ENCODE results near the gene TSSK1B. TPM values are rescaled to one million over a fixed set of nuclear protein-coding genes. Genes with fewer than 3 reads are reported as not detected.
"Not testable (repeated sequence)": the region's sequence is repeated elsewhere in the genome, so short reads cannot be mapped to it uniquely, and the experiment has no call there.

TSSK1B gene
- total RNA-seq, 1 experiment from 2014 or later = 0.33 TPM

- Histone ChIP-seq H3K79me2 (ENCODE audit: low read length) (no peaks in the 10 kb centered on the region), H3K9ac (ENCODE audit: low read length) (no peak overlapping the region), H3K4me3 (ENCODE audit: low read length) (no peak overlapping the region), H3F3A (ENCODE audit: low read length, unreplicated experiment) (no peaks in the 10 kb centered on the region), H2AFZ (ENCODE audit: low read length) (no peak overlapping the region), H3K36me3 (ENCODE audit: low read depth, low read length) (no peaks in the 10 kb centered on the region), H3K27ac (ENCODE audit: low read length) (no peak overlapping the region), H4K20me1 (ENCODE audit: low read length) (no peaks in the 10 kb centered on the region), H3K27me3 (ENCODE audit: low read length) (0 out of 2 replicates have a peak, but pooled peaks cover 11% of the 10 kb centered on the region), H3K9me2 (replicated peaks; ENCODE audit: low read length) (no peaks in the 10 kb centered on the region), H3K4me1 (ENCODE audit: insufficient read depth, low read length) (no peaks in the 10 kb centered on the region), H3K4me2 (ENCODE audit: low read length) (no peak overlapping the region), H3K9me3 (ENCODE audit: low read length) (no peaks in the 10 kb centered on the region)
- no peak for ATAC-seq
- no peak for TF ChIP-seq EZH2 (IDR thresholded peaks at IDR 0.05; ENCODE audit: low read length, unreplicated experiment)
- no peak for TF ChIP-seq CTCF (conservative IDR thresholded peaks at IDR 0.05; ENCODE audit: low read depth, low read length)
- TF ChIP-seq EZH2phosphoT487 (IDR thresholded peaks at IDR 0.05; ENCODE audit: borderline replicate concordance, low read length) = no peak
- intact Hi-C loops (cut with micrococcal nuclease) = no loop called here
- DNase-seq = no peak
- ChIA-PET CTCF (no interaction called here), POLR2A (ENCODE audit: unreplicated experiment) (no interaction called here)
- BruUV-seq (replicated peaks) = no TSS peak
Measured at GRCh38 chr5:113404269-113404668, 30.5 kb downstream of the TSSK1B start.

- H3K27me3 ChIP-seq (ENCODE audit: low read length); DNase-seq; CTCF ChIA-PET; H3K4me2 ChIP-seq (ENCODE audit: low read length); H3K9me2 ChIP-seq (replicated peaks; ENCODE audit: low read length); H3K79me2 ChIP-seq (ENCODE audit: low read length); POLR2A ChIA-PET (ENCODE audit: unreplicated experiment); H3F3A ChIP-seq (ENCODE audit: low read length, unreplicated experiment); H3K36me3 ChIP-seq (ENCODE audit: low read depth, low read length); ATAC-seq; H3K9me3 ChIP-seq (ENCODE audit: low read length); H3K4me1 ChIP-seq (ENCODE audit: insufficient read depth, low read length); H4K20me1 ChIP-seq (ENCODE audit: low read length); BruUV-seq (replicated peaks); H3K4me3 ChIP-seq (ENCODE audit: low read length); intact Hi-C loops (cut with micrococcal nuclease); H3K27ac ChIP-seq (ENCODE audit: low read length); H2AFZ ChIP-seq (ENCODE audit: low read length); H3K9ac ChIP-seq (ENCODE audit: low read length): not testable (repeated sequence)
Measured at GRCh38 chr5:113397986-113398385, 36.8 kb downstream of the TSSK1B start.

- Histone ChIP-seq H3K27me3 (ENCODE audit: low read length) (no peaks in the 10 kb centered on the region), H3K27ac (ENCODE audit: low read length) (no peak overlapping the region), H3K9ac (ENCODE audit: low read length) (no peak overlapping the region), H3K4me1 (ENCODE audit: insufficient read depth, low read length) (no peaks in the 10 kb centered on the region), H3F3A (ENCODE audit: low read length, unreplicated experiment) (no peaks in the 10 kb centered on the region), H3K36me3 (ENCODE audit: low read depth, low read length) (no peaks in the 10 kb centered on the region), H3K9me2 (replicated peaks; ENCODE audit: low read length) (no peaks in the 10 kb centered on the region), H4K20me1 (ENCODE audit: low read length) (no peaks in the 10 kb centered on the region), H3K9me3 (ENCODE audit: low read length) (no peaks in the 10 kb centered on the region), H2AFZ (ENCODE audit: low read length) (no peak overlapping the region), H3K4me2 (ENCODE audit: low read length) (no peak overlapping the region), H3K4me3 (ENCODE audit: low read length) (no peak overlapping the region), H3K79me2 (ENCODE audit: low read length) (no peaks in the 10 kb centered on the region)
- no TSS peak for BruUV-seq (replicated peaks)
- no peak for TF ChIP-seq CTCF (conservative IDR thresholded peaks at IDR 0.05; ENCODE audit: low read depth, low read length)
- TF ChIP-seq EZH2 (IDR thresholded peaks at IDR 0.05; ENCODE audit: low read length, unreplicated experiment) = no peak
- TF ChIP-seq EZH2phosphoT487 (IDR thresholded peaks at IDR 0.05; ENCODE audit: borderline replicate concordance, low read length) = no peak
- DNase-seq (no peak), ATAC-seq (no peak)
- intact Hi-C loops (cut with micrococcal nuclease) = no loop called here
- CTCF ChIA-PET = no interaction called here
- POLR2A ChIA-PET (ENCODE audit: unreplicated experiment) = no interaction called here
Measured at GRCh38 chr5:113397046-113397445, 37.7 kb downstream of the TSSK1B start.

Data from PC-3 (cell line).